GM04503 (cell line): ENCODE measurements around the gene BTG3.

Experiments used
- DNase-seq: peaks from one replicate; pipeline ENCODE4 v3.0.0-alpha.2; 2012; ENCODE audit warnings: low read depth

The BTG3 gene

DNA sequence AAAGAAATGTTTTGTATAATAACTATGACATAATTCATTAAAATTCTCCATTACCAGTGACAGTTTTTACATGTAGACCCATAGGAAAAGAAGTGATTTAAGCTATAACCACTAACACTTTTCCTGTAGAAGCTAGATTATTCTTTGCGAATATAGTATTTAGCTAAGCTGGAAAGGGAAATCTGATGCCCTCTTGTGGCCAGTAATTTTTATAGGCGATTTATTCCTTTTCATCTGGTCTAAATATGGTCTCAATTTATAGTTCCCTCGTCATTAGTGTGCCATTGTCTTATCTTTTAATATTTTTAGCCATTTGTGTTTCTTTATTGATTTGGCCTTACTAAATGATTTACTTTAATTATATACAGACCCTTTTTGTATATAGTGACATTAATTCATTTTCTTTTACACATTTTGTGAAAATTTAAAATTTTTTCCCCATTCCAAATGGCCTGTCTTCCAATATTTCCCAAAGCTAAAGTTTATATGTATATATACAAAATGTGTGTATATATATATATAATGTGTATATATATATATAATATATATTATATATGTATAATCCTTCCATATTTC, 26.7 kb downstream of the BTG3 start:
- DNase-seq = no peak

DNA sequence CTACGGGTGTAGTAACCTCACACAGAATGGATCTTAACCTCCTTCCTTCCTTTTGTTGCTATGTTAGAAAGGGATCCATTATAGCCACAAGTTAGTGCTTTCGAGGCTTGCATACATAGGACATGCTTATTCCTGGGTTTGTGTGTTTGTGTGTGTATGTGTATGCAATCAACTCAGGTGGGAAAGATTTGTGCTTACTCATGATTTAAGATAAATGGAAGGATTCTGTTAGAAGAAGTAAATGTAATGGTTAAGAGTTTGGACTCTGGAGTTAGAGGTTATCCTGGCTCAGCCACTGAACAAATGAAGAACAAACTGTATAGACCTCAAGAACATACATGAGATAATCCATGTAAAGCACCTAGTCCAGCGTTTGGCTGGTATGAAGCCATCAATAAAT, 28.8 kb downstream of the BTG3 start:
- DNase-seq = no peak

DNA sequence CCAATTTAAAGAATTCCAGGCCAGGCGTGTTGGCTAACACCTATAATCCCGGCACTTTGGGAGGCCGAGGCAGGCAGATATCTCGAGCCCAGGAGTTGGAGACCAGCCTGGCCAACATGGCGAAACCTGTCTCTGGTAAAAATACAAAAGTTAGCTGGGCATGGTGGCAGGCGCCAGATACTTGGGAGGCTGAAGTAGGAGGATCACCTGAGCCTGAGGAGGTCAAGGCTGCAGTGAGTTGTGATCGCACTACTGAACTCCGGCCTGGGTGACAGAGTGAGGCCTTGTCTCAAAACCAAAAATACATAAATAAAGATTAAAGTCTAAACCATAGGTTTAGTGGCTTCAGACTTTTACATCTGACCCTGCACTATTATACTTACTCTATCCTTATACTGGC, 32.4 kb downstream of the BTG3 start:
- no peak for DNase-seq

DNA sequence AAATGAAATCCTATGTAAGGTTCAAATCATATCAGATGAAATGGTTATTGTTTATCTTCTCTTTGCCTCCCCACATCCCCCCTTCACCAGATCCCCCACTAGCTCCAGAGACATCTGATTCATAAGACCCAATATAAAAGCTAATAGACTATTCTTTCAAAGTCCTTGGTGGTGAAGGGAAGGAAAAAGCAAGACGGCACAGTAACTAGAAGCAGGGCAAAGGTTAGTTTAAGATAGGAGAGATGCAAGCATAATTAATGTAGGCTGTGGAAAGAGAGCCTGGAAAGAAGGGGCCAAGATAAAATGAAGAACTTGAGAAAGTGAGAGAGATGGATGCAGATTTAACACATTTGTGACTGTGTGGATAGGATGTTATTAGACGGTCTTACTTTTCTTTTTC, 33.8 kb downstream of the BTG3 start:
- no peak for DNase-seq

DNA sequence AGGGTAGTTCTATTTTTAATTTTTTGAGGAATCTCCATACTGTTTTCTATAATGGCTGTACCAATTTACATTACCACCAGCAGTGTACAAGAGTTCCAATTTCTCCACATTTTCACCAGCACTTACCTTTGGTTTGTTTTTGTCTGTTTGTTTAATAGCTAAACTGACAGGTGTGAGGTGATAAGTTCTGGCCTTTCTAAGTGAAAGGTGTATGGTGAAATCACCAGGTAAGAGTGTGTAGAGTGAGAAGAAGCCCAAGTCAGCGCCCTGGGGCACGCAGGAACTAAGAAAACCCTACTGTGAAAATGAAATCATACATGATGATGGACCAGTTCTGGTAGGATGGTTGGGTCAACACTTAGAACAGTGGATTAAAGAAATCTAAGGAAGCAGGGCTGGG, 34.5 kb downstream of the BTG3 start:
- DNase-seq = no peak

DNA sequence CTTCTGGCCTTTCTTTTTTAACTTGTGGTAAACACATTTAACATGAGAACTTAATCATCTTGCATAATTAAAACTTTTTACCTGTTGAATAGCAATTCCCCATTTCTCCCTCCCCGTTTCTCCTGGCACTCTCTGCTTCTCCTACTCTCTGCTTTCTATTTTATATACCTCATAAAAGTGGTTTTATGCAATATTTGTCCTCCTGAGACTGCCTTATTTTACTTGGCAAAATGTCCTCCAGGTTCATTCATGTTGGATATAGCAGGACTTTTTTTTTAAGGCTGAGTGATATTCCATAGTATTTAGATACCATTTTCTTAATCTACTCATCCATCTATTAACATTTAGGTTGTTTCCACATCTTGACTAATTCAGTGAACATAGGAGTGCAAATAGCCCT, 35.0 kb downstream of the BTG3 start:
- no peak for DNase-seq

DNA sequence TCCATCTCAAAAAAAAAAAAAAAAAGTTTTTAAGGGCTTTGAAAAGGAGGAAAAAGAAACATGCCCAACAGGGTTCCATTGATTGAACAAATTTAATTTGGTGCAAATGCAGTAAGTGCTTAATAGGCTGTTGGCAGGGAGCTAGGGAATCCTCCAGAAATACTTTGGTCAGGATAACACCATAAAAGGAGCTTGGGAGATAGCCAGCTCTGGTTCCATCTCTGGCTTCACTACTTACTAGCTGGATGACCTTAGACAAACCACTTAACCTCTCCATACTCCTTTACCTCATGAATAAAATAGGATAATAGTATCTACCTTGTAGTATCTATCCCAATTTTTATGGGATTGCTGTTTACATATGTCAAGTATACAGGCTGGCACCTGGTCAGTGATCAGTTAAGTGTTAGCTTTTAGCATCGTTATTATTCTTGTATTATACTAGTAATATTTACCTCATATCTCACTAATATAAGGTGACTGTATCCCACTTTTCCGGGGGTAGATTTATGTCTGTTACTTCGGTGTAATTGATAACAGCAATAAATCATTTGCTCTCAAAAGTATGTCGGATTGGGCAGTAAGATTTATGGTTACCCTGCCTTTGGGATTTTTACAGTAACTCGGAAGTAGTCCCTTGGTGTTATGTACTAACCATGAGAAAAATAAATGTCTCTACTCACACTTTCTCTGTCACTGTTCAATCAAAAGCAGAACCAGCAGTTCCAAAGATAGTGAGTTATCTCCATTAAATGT, 36.4 kb downstream of the BTG3 start:
- no peak for DNase-seq

DNA sequence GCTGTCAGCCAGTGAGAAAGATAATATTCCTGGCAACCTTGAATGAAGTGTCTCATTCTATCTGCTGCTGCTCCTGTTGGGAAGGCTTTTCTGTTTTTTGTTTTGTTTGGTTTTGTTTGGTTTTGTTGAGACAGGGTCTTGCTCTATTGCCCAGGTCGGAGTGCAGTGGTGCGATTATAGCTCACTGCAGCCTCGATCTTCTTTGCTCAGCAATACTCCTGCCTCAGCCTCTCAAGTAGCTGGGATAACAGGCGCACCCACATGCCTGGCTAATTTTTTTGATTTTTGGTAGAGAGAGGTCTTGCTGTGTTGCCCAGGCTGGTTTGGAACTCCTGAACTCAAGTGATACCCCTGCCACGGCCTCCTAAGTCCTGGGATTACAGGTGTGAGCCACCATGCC, 37.6 kb downstream of the BTG3 start:
- no peak for DNase-seq

DNA sequence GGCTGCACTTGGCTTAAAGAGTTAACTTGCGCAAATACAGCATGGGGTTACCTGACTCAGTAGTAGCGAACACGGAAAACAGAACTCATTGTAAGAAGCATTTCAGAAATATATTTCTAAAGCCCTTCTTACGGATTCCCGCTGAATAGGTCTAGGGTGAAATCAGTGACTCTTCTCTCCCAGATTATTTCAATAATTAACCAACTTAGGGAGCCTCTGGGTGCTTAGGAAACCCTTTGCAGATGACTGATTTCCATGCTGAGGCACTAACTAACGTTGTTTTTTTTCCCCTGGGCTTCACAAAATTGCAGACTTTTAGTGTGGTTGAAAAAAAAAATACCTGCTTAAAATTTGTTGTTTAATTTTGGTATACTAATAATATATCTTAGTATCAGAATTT, 40.3 kb downstream of the BTG3 start:
- no peak for DNase-seq

DNA sequence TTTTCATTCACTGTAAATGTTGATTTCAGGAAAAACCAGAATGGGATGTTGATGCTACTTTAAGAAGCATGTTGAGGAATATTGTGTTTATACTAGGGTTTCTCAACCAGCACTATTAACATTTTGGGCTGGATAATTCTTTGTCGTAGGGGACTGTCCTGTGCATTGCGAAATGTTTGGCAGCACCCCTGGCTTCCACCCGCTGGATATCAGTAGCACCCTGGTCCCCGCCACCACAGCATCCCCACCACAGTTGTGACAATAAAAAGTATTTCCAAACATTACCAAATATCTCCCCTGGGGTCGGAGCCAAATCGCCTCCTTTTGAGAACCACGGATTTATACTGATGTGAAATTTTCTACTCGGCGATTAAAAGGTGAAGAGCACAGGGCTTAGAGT, 41.9 kb downstream of the BTG3 start:
- no peak for DNase-seq

DNA sequence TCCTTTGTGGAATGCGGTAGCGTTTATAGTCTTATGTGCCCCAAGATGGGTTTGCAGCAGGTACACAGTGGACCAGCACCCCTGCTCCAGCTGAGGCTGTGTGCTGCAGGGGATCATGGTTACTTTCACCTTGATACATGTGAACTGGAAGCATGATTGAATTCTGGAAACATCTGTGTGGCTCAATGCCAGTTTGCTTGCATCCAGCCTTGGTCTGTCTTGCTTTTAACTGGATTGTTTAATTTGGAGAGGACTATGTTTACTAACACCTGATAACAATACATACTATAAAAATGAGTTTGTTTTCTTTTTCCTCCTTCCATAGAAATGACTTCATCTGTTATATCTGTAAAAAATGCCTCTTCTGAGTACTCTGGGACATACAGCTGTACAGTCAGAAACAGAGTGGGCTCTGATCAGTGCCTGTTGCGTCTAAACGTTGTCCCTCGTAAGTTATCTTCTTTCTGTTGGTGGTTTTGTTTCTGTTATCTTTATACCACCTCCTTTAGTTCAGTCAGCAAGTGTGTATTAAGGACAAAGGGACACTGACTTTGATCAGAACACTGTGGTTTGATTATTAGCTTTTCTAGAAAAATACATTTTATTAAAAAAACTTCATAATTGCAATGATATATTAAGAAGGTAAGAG, 52.2 kb downstream of the BTG3 start:
- no peak for DNase-seq

DNA sequence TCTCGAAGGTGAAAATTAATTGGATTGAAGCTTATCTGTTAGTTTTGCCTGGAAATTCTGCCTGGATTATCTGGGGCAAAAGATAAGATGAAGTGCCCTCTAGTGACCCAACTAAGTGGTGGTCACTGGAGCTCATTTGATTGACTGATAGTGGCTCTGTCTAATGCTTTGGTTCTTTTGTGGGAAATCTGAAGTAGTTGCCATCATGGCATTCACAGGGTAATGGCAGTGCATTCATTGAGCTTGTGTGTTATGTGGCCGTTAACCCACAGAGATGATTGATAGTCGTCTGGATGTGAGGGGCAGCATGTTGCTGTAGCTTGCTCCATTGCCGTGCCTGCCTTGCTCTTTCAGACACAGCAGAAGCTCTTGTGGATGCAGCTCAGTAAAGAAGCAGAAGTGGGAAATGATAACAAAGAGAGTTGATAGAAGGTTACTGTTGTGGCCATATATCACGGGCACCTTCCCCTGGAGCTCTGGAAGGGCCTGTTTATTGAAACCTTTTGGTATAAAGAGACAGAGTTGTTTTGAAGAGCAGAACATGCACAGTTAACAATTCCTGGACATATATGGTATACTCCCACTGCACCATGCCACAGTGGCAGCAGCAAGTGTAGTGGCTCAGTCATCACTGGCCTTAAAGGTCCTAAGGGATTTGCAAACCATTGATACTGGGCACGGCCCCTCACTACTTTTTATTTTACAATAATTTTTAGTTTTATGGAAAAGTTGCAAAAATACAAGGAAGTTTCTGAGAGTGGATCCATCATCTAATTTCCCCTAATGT, 57.8 kb downstream of the BTG3 start:
- DNase-seq = no peak

DNA sequence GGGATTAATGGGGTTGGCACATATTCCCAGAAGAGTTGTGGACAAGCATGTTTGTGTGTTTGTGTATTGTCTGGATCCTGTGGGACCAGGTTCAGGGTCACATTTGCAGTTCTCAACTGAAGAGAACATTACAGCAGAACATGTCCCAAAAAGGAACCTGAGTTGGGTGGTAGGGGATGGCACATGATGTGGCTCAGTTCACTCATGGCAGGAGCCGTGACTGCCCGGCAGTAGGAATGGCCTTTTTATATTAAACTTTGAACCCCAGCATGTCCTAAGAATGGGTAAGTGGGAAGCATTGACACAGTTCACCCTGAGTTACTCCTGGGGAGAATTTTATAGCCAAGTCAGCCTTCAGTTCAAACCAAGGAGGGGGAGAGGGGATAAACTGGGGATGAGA, 58.6 kb downstream of the BTG3 start:
- DNase-seq = no peak

DNA sequence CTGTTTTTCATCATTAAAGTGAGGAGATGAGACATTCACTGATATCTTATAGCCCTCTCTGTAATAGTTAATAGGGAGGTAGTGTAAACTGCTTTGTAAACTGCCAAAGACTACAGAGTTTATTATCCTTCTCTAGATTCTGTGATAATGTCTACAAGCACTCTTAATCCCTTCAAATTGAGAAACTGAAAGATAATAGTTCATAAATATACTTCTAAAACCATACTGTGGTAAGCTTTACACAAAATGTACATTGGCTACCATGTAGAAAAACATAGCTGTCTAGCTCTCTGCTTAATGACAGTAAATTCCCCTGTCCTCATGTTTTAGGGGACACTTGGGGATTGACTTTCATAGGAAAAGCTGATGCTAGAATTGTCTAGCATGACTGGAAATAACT, 60.3 kb downstream of the BTG3 start:
- DNase-seq = no peak

DNA sequence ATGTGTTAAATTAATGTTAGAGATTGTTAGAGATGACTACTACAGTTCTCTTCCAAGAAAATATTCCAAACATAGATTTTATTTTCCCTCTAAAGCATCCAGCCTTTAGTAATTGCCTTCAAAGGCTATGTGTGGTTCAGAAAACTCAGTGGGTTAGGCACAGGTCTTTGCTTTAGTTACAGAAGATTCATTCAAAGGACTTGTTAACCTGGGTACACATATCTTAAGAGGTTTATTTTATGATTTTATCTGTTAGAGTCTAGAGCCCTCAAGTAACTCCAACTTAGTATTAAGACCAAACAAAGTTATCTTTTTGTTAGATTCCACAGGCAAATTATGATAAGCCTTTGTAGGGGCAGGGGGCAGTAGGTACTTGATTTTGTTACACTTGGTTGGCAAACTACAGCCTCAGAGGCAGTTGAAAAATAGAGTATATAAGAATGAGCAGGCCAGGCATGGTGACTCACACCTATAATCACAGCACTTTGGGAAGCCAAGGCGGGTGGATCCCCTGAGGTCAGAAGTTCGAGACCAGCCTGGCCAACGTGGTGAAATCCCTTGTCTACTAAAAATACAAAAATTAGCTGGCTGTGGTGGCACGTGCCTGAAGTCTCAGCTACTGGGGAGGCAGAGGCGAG, 61.9 kb downstream of the BTG3 start:
- no peak for DNase-seq

DNA sequence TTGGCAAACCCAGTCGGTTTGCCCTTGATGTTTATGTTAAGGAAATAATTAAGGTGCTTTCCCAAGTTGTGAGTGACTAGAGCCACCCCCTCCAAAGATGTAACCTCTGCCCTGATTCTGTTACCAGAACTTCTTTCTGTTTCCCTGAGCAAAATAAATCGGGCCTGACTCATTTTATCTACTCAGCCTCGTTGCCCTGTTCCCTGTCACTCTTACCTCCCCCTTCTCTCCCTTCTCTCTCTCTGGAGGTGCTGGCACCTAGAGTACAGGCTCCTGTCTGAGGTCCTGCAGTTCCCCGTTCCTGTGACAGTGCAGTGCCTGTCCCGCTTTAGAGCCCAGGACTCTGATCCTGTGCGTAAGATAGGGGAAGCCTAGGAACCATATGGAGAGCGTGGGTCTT, 64.4 kb downstream of the BTG3 start:
- no peak for DNase-seq

DNA sequence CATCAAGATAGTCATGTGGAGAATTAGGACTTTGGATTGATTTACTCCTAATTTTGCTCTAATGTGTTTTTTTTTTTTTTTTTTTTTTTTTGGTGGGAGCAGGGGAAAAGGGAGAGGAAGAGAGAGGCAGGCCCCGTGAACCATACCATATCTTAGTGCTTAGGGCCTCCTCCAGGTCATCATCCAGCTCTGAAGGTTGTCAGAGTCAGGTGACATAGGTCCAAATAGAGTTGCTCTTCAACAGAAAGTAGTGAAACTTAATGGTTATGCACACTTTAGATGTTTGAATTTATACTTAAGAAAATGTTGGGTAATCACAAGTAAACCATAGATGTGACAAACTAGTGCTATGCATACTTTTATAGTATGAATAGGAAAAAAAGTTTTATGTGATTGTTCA, 67.7 kb downstream of the BTG3 start:
- no peak for DNase-seq
